Gastrocnemius medialis (tissue), 4 donors: ENCODE results near the gene RTP2. TPM values are rescaled to one million over a fixed set of nuclear protein-coding genes. Genes with fewer than 3 reads are reported as not detected.

Experiments used
- ATAC-seq, 2 donors: fragments of 150-250 bp; one replicate each; pipeline ENCODE4 v1.9.1; 2016
- DNase-seq, 2 donors: peaks; one replicate each; pipeline ENCODE4 v3.0.0-alpha.2; 2019
- H3K27ac ChIP-seq, 4 donors: fragments of 200-600 bp; sonication (generic); 1 replicate in 1 of 4; 2 replicates in 3 of 4; pipeline ENCODE4 v1.5.1; 2016 to 2018; ENCODE audit warnings: mild to moderate bottlenecking in 2 of 4, moderate library complexity in 1 of 4
- H3K27me3 ChIP-seq, 3 donors: fragments of 200-600 bp; sonication (generic) in 2 of 3; 1 replicate in 1 of 3; 2 replicates in 2 of 3; pipeline versions ENCODE4 v1.5.1 to v1.6.0; 2016 to 2019; ENCODE audit warnings: mild to moderate bottlenecking in 1 of 3, moderate library complexity in 1 of 3
- H3K36me3 ChIP-seq, 2 donors: fragments of 200-600 bp; sonication (generic) in 1 of 2; one replicate each; pipeline ENCODE4 v1.5.1; 2017 to 2018
- H3K4me1 ChIP-seq, 2 donors: fragments of 200-600 bp; sonication (generic) in 1 of 2; one replicate each; pipeline ENCODE4 v1.5.1; 2016 to 2017; ENCODE audit warnings: mild to moderate bottlenecking in 2 of 2
- H3K4me3 ChIP-seq, 4 donors: fragments of 200-600 bp; sonication (generic) in 3 of 4; 1 replicate in 1 of 4; 2 replicates in 3 of 4; pipeline ENCODE4 v1.5.1; 2016 to 2019; ENCODE audit warnings: mild to moderate bottlenecking in 2 of 4
- H3K9me3 ChIP-seq, 3 donors: fragments of 200-600 bp; sonication (generic) in 2 of 3; 1 replicate in 1 of 3; 2 replicates in 2 of 3; pipeline ENCODE4 v1.5.1; 2016 to 2019
- CTCF ChIP-seq, 5 experiments: fragments of 450-650 bp in 3 of 5; fragments of 200-600 bp in 2 of 5; sonication (generic) in 2 of 5; IDR thresholded peaks in 4 of 5; conservative IDR thresholded peaks in 1 of 5; 1 replicate in 4 of 5; 2 replicates in 1 of 5; pipeline ENCODE4 v1.5.1; 2016 to 2019; ENCODE audit warnings: antibody characterized with exemption in 5 of 5, mild to moderate bottlenecking in 3 of 5, moderate library complexity in 3 of 5
- POLR2A ChIP-seq, 2 donors: fragments of 450-650 bp; IDR thresholded peaks; one replicate each; pipeline ENCODE4 v1.6.1; 2017; ENCODE audit warnings: antibody characterized with exemption in 2 of 2, mild to moderate bottlenecking in 2 of 2, moderate library complexity in 2 of 2
- in situ Hi-C, 4 donors: fragments of 200-750 bp; cut with MboI; loops; one replicate each; pipeline versions ENCODE4 v1.15.0 to v1.8.0; 2017; ENCODE audit warnings: low sequenced_read_pairs in 4 of 4
- intact Hi-C: fragments of 100-400 bp; cut with DNase I; formaldehyde crosslinking; loops from one replicate; pipeline ENCODE4 v1.15.1; 2023; ENCODE audit warnings: low total_unique reads
- total RNA-seq, 4 donors: library from RNA; depleted of rRNA; stranded (reverse); fragments of >200 nt; gene quantifications; one replicate each; pipeline versions ENCODE4 v1.1.0 to v1.2.3, GENCODE V29; 2016

Gene RTP2
- total RNA-seq, 4 donors from 2014 or later = 1.9 to 3.1 (median 2.3) TPM; not detected in 1

GRCh38 chr3:187713504-187713903 lies 11.1 kb upstream of the RTP2 start:
- intact Hi-C loops = loop anchor here (10.0 kb wide), 1 partner anchor 929 kb away; the partner anchor contains the start of gene EIF4A2
- Histone ChIP-seq H3K4me1 (peaks cover 14 to 17% of the 10 kb centered on the region in 2 donors), H3K36me3 (no peaks in the 10 kb centered on the region), H3K9me3 (no peaks in the 10 kb centered on the region), H3K27ac (peak overlapping the region in 1 of 4 donors; percentile 31), H3K27me3 (no peaks in the 10 kb centered on the region), H3K4me3 (no peak overlapping the region)
- in situ Hi-C loops = loop anchor here in 3 of 4 donors (5.0 to 25.0 kb wide), 7 partner anchors 96 to 1776 kb away; partner anchors contain the start of gene TRA2B (in 1 of the 3)
- no peak for ATAC-seq
- TF ChIP-seq POLR2A (IDR thresholded peaks at IDR 0.05) (no peak), CTCF (IDR thresholded peaks at IDR 0.05 in 4 of 5, conservative IDR thresholded peaks at IDR 0.05 in 1 of 5) (no peak)
- DNase-seq = no peak

- ATAC-seq (no peak), DNase-seq (no peak)
- H3K27ac ChIP-seq = no peak overlapping the region
- no peak overlapping the region for H3K4me3 ChIP-seq
- in situ Hi-C loops = loop anchor here in 3 of 4 donors (25.0 kb wide), 2 partner anchors 1428 to 1772 kb away; partner anchors contain the start of gene TRA2B (in 1 of the 3)
- intact Hi-C loops = loop anchor here (10.0 kb wide), 1 partner anchor 794 kb away; no protein-coding TSS in a partner anchor
- H3K9me3 ChIP-seq = no peaks in the 10 kb centered on the region
- H3K27me3 ChIP-seq = no peaks in the 10 kb centered on the region
- peaks cover 22% of the 10 kb centered on the region in 2 donors for H3K4me1 ChIP-seq
- no peaks in the 10 kb centered on the region for H3K36me3 ChIP-seq
- TF ChIP-seq POLR2A (IDR thresholded peaks at IDR 0.05) (no peak), CTCF (IDR thresholded peaks at IDR 0.05 in 4 of 5, conservative IDR thresholded peaks at IDR 0.05 in 1 of 5) (no peak)
These were observed 6.8 kb upstream of the RTP2 start for GRCh38 chr3:187709155-187709554.

GRCh38 chr3:187708696-187709095 lies 6.3 kb upstream of the RTP2 start:
- DNase-seq = no peak
- no peak overlapping the region for H3K27ac ChIP-seq
- no peaks in the 10 kb centered on the region for H3K9me3 ChIP-seq
- H3K36me3 ChIP-seq = no peaks in the 10 kb centered on the region
- no peaks in the 10 kb centered on the region for H3K27me3 ChIP-seq
- no peak overlapping the region for H3K4me3 ChIP-seq
- in situ Hi-C loops = loop anchor here in 3 of 4 donors (25.0 kb wide), 2 partner anchors 1429 to 1771 kb away; partner anchors contain the start of gene TRA2B (in 1 of the 3)
- intact Hi-C loops = loop anchor here (10.0 kb wide), 1 partner anchor 794 kb away; no protein-coding TSS in a partner anchor
- TF ChIP-seq CTCF (IDR thresholded peaks at IDR 0.05 in 4 of 5, conservative IDR thresholded peaks at IDR 0.05 in 1 of 5) (no peak), POLR2A (IDR thresholded peaks at IDR 0.05) (no peak)
- ATAC-seq = no peak
- peaks cover 18 to 22% of the 10 kb centered on the region in 2 donors for H3K4me1 ChIP-seq

- no peaks in the 10 kb centered on the region for H3K36me3 ChIP-seq
- no peak for ATAC-seq
- H3K27ac ChIP-seq = no peak overlapping the region
- no peaks in the 10 kb centered on the region for H3K27me3 ChIP-seq
- TF ChIP-seq POLR2A (IDR thresholded peaks at IDR 0.05) = no peak
- no peak for TF ChIP-seq CTCF (IDR thresholded peaks at IDR 0.05 in 4 of 5, conservative IDR thresholded peaks at IDR 0.05 in 1 of 5)
- in situ Hi-C loops (loop anchor here in 3 of 4 donors (25.0 kb wide), 2 partner anchors 1430 to 1770 kb away; partner anchors contain the start of gene TRA2B (in 1 of the 3)), intact Hi-C loops (loop anchor here (10.0 kb wide), 1 partner anchor 792 kb away; no protein-coding TSS in a partner anchor)
- H3K4me3 ChIP-seq = no peak overlapping the region
- peaks cover 22 to 36% of the 10 kb centered on the region in 2 donors for H3K4me1 ChIP-seq
- DNase-seq = no peak
- H3K9me3 ChIP-seq = no peaks in the 10 kb centered on the region
These were observed 4.6 kb upstream of the RTP2 start for GRCh38 chr3:187706971-187707370.
